Measurements from ENCODE around the gene DERL3. TPM values are rescaled to one million over a fixed set of nuclear protein-coding genes. Genes with fewer than 3 reads are reported as not detected.

The DERL3 gene
- total RNA-seq, 1 experiment from 2014 or later: 1.0 TPM

- BruUV-seq (replicated peaks): no TSS peak
- H3K4me3 ChIP-seq (ENCODE audit: low read depth in 2 of 2, low read length in 2 of 2): no peak overlapping the region
- DNase-seq (ENCODE audit: low read depth, low spot score) (no peak), ATAC-seq (no peak)
- in situ Hi-C loops (cut with HindIII; ENCODE audit: low pct_unique_long_range_greater_than_20kb, low sequenced_read_pairs) (no loop called here), intact Hi-C loops (cut with micrococcal nuclease; ENCODE audit: unreplicated experiment) (no loop called here)
- no peaks in the 10 kb centered on the region for H3K9me3 ChIP-seq (ENCODE audit: control insufficient read depth, insufficient read depth, low read depth, low read length)
- no peaks in the 10 kb centered on the region for H3K36me3 ChIP-seq (ENCODE audit: control insufficient read depth, insufficient read depth, low read length)
- CTCF ChIA-PET: no interaction called here
- no peaks in the 10 kb centered on the region for H3K27me3 ChIP-seq (ENCODE audit: control insufficient read depth, insufficient read depth, low read length)
- TF ChIP-seq SIN3A (IDR thresholded peaks at IDR 0.05; ENCODE audit: borderline replicate concordance, insufficient read depth, low read depth, low read length) (no peak), TCF7L2 (IDR thresholded peaks at IDR 0.05; ENCODE audit: low read depth, low read length) (no peak), POLR2AphosphoS5 (IDR thresholded peaks at IDR 0.05; ENCODE audit: low read depth, low read length) (no peak), REST (IDR thresholded peaks at IDR 0.05; ENCODE audit: insufficient read depth in 1 of 2, low read depth in 2 of 2, low read length in 1 of 2) (no peak), CTCF (IDR thresholded peaks at IDR 0.05) (no peak)
- H3K4me1 ChIP-seq (ENCODE audit: control insufficient read depth, insufficient read depth, low read length): no peaks in the 10 kb centered on the region
- POLR2A ChIA-PET: no interaction called here
- no peak overlapping the region for H3K27ac ChIP-seq (ENCODE audit: low read length)
These were observed 1.3 kb downstream of the DERL3 start for GRCh38 chr22:23837496-23837859.

GRCh38 chr22:23836692-23837495, 1.9 kb downstream of the DERL3 start:
- POLR2A ChIA-PET: no interaction called here
- no peak for DNase-seq (ENCODE audit: low read depth, low spot score)
- Histone ChIP-seq H3K9me3 (ENCODE audit: control insufficient read depth, insufficient read depth, low read depth, low read length) (no peaks in the 10 kb centered on the region), H3K27me3 (ENCODE audit: control insufficient read depth, insufficient read depth, low read length) (no peaks in the 10 kb centered on the region), H3K36me3 (ENCODE audit: control insufficient read depth, insufficient read depth, low read length) (no peaks in the 10 kb centered on the region), H3K4me3 (ENCODE audit: low read depth in 2 of 2, low read length in 2 of 2) (no peak overlapping the region), H3K4me1 (ENCODE audit: control insufficient read depth, insufficient read depth, low read length) (no peaks in the 10 kb centered on the region), H3K27ac (ENCODE audit: low read length) (no peak overlapping the region)
- CTCF ChIA-PET: no interaction called here
- no peak for ATAC-seq
- no TSS peak for BruUV-seq (replicated peaks)
- in situ Hi-C loops (cut with HindIII; ENCODE audit: low pct_unique_long_range_greater_than_20kb, low sequenced_read_pairs) (no loop called here), intact Hi-C loops (cut with micrococcal nuclease; ENCODE audit: unreplicated experiment) (no loop called here)
- TF ChIP-seq CTCF (IDR thresholded peaks at IDR 0.05) (no peak), SIN3A (IDR thresholded peaks at IDR 0.05; ENCODE audit: borderline replicate concordance, insufficient read depth, low read depth, low read length) (no peak), TCF7L2 (IDR thresholded peaks at IDR 0.05; ENCODE audit: low read depth, low read length) (no peak), POLR2AphosphoS5 (IDR thresholded peaks at IDR 0.05; ENCODE audit: low read depth, low read length) (no peak), REST (IDR thresholded peaks at IDR 0.05; ENCODE audit: insufficient read depth in 1 of 2, low read depth in 2 of 2, low read length in 1 of 2) (no peak)
